ENCODE data around the gene MYOM1.

The MYOM1 gene

GRCh38 chr18:3219241-3219630 is 532 bp downstream of the MYOM1 start:
- DNase-seq, result no peak
- Histone ChIP-seq H3K79me2 (ENCODE audit: low read length) (no peaks in the 10 kb centered on the region), H3K4me1 (ENCODE audit: low read length) (no peaks in the 10 kb centered on the region), H3K36me3 (replicated peaks; ENCODE audit: insufficient read depth, low read length) (no peaks in the 10 kb centered on the region), H3K4me2 (ENCODE audit: low read depth, low read length) (no peak overlapping the region), H3K27me3 (replicated peaks; ENCODE audit: insufficient read depth, low read length) (no peaks in the 10 kb centered on the region), H4K20me1 (ENCODE audit: insufficient read depth, low read length) (no peaks in the 10 kb centered on the region), H3K9ac (ENCODE audit: low read length) (no peak overlapping the region), H2AFZ (ENCODE audit: low read length) (no peak overlapping the region), H3K9me2 (replicated peaks; ENCODE audit: insufficient read depth, low read length) (no peaks in the 10 kb centered on the region), H3F3A (ENCODE audit: insufficient read depth, low read length) (no peaks in the 10 kb centered on the region), H3K27ac (ENCODE audit: low read length) (no peak overlapping the region), H3K4me3 (ENCODE audit: low read length) (no peak overlapping the region), H3K9me3 (replicated peaks; ENCODE audit: insufficient read depth, low read length) (no peaks in the 10 kb centered on the region)
- no peak for TF ChIP-seq CTCF (IDR thresholded peaks at IDR 0.05; ENCODE audit: low read length)
- TF ChIP-seq EZH2phosphoT487 (IDR thresholded peaks at IDR 0.05; ENCODE audit: low read length), result no peak
- TF ChIP-seq EZH2 (optimal IDR thresholded peaks at IDR 0.05; ENCODE audit: low read depth, low read length), result no peak

DNA sequence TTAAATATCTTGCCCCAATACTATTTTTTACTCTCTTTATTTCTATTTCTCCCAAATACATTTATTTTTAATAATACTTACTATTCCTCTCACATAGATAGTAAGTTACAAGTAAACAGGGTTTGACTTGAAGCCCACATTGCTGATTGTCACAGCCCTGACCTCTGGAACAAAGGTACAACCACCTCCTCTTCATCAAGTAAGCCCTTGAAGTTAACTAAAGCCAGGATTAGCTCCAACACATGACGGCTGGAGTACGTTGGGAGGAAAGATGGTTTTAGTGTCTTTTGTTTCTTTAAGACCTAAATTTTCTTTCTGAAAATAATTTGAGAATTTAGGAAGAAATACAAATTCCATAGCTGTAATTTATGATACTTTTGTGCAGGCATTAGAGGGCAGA is 949 bp downstream of the MYOM1 start:
- Histone ChIP-seq H3K9me3 (replicated peaks; ENCODE audit: insufficient read depth, low read length) (no peaks in the 10 kb centered on the region), H3K79me2 (ENCODE audit: low read length) (no peaks in the 10 kb centered on the region), H4K20me1 (ENCODE audit: insufficient read depth, low read length) (no peaks in the 10 kb centered on the region), H3K27ac (ENCODE audit: low read length) (no peak overlapping the region), H3K27me3 (replicated peaks; ENCODE audit: insufficient read depth, low read length) (no peaks in the 10 kb centered on the region), H3K36me3 (replicated peaks; ENCODE audit: insufficient read depth, low read length) (no peaks in the 10 kb centered on the region), H3K4me3 (ENCODE audit: low read length) (no peak overlapping the region), H3K4me1 (ENCODE audit: low read length) (0 out of 2 replicates have a peak, but pooled peaks cover under 1% of the 10 kb centered on the region), H3K9ac (ENCODE audit: low read length) (no peak overlapping the region), H2AFZ (ENCODE audit: low read length) (no peak overlapping the region), H3K4me2 (ENCODE audit: low read depth, low read length) (no peak overlapping the region), H3K9me2 (replicated peaks; ENCODE audit: insufficient read depth, low read length) (no peaks in the 10 kb centered on the region), H3F3A (ENCODE audit: insufficient read depth, low read length) (no peaks in the 10 kb centered on the region; the same call in 1 of the 2 replicates)
- no peak for TF ChIP-seq EZH2 (optimal IDR thresholded peaks at IDR 0.05; ENCODE audit: low read depth, low read length)
- TF ChIP-seq CTCF (IDR thresholded peaks at IDR 0.05; ENCODE audit: low read length), result no peak
- no peak for TF ChIP-seq EZH2phosphoT487 (IDR thresholded peaks at IDR 0.05; ENCODE audit: low read length)
- DNase-seq, result no peak

GRCh38 chr18:3217948-3218647 is 1.7 kb downstream of the MYOM1 start:
- TF ChIP-seq CTCF (IDR thresholded peaks at IDR 0.05; ENCODE audit: low read length) (no peak), EZH2 (optimal IDR thresholded peaks at IDR 0.05; ENCODE audit: low read depth, low read length) (no peak), EZH2phosphoT487 (IDR thresholded peaks at IDR 0.05; ENCODE audit: low read length) (no peak)
- H3K36me3 ChIP-seq (replicated peaks; ENCODE audit: insufficient read depth, low read length), result no peaks in the 10 kb centered on the region
- H4K20me1 ChIP-seq (ENCODE audit: insufficient read depth, low read length), result no peaks in the 10 kb centered on the region
- no peak for DNase-seq
- no peak overlapping the region for H2AFZ ChIP-seq (ENCODE audit: low read length)
- no peaks in the 10 kb centered on the region for H3K9me3 ChIP-seq (replicated peaks; ENCODE audit: insufficient read depth, low read length)
- no peaks in the 10 kb centered on the region for H3K79me2 ChIP-seq (ENCODE audit: low read length)
- no peak overlapping the region for H3K4me2 ChIP-seq (ENCODE audit: low read depth, low read length)
- H3K9me2 ChIP-seq (replicated peaks; ENCODE audit: insufficient read depth, low read length), result no peaks in the 10 kb centered on the region
- H3K27me3 ChIP-seq (replicated peaks; ENCODE audit: insufficient read depth, low read length), result no peaks in the 10 kb centered on the region
- no peak overlapping the region for H3K27ac ChIP-seq (ENCODE audit: low read length)
- H3F3A ChIP-seq (ENCODE audit: insufficient read depth, low read length), result no peaks in the 10 kb centered on the region; the same call in 1 of the 2 replicates
- peaks cover 6% of the 10 kb centered on the region for H3K4me1 ChIP-seq (ENCODE audit: low read length)
- H3K9ac ChIP-seq (ENCODE audit: low read length), result no peak overlapping the region
- H3K4me3 ChIP-seq (ENCODE audit: low read length), result no peak overlapping the region

Data from MM.1S (cell line).